IgD-negative memory B cell (primary cell): Measurements from ENCODE around the gene TJP1. TPM values are rescaled to one million over a fixed set of nuclear protein-coding genes. Genes with fewer than 3 reads are reported as not detected.
A peak's percentile ranks its signal among the peaks of the same experiment; 100 is the strongest.

ENCODE experiments used
- H3K27ac Mint-ChIP-seq, 3 donors: one replicate each; pipeline ENCODE4 v1.8.0; 2020 to 2022; ENCODE audit warnings: mild to moderate bottlenecking in 3 of 3, mixed read lengths in 3 of 3, moderate library complexity in 1 of 3
- H3K27me3 Mint-ChIP-seq: one replicate; pipeline ENCODE4 v1.8.0; 2021; ENCODE audit warnings: mixed read lengths
- H3K36me3 Mint-ChIP-seq: one replicate; pipeline ENCODE4 v1.8.0; 2020; ENCODE audit warnings: mild to moderate bottlenecking, mixed read lengths
- H3K4me1 Mint-ChIP-seq, 3 donors: one replicate each; pipeline ENCODE4 v1.8.0; 2020 to 2022; ENCODE audit warnings: mixed read lengths in 3 of 3, mild to moderate bottlenecking in 1 of 3
- H3K4me3 Mint-ChIP-seq, 4 donors: one replicate each; pipeline ENCODE4 v1.8.0; 2020 to 2022; ENCODE audit warnings: mild to moderate bottlenecking in 4 of 4, mixed read lengths in 4 of 4, moderate library complexity in 3 of 4
- H3K9me3 Mint-ChIP-seq, 3 donors: one replicate each; pipeline ENCODE4 v1.8.0; 2020 to 2021; ENCODE audit warnings: mixed read lengths in 3 of 3, mild to moderate bottlenecking in 1 of 3
- polyA plus RNA-seq: library from polyadenylated mRNA; unstranded; fragments of 300-500 nt; fragmentation: Illumina TruSeq; gene quantifications from one replicate; pipeline ENCODE4 v1.2.3, GENCODE V29; 2021

TJP1 gene
- not detected for polyA plus RNA-seq

GRCh38 chr15:29822100-29822683, at the start of gene TJP1:
TJP1 (minus strand) TSS chr15:29822468; CDS start chr15:29822028, 440 bp downstream.
- Mint-ChIP-seq H3K27ac (peak within 1 kb of the TSS in 1 of 3 donors; percentile 67), H3K4me3 (peak within 1 kb of the TSS; percentile 1 to 52 (median 37)), H3K36me3 (peaks cover 1% of the 10 kb centered on the region), H3K27me3 (peaks cover 37% of the 10 kb centered on the region), H3K9me3 (peaks cover 11 to 20% (median 17%) of the 10 kb centered on the region in 3 donors), H3K4me1 (peaks cover 6 to 11% (median 7%) of the 10 kb centered on the region in 3 donors)

- H3K36me3 Mint-ChIP-seq, result no peaks in the 10 kb centered on the region
- H3K4me1 Mint-ChIP-seq, result no peaks in the 10 kb centered on the region
- no peaks in the 10 kb centered on the region for H3K27me3 Mint-ChIP-seq
These were observed 49.1 kb upstream of the TJP1 start for GRCh38 chr15:29871401-29871800.

GRCh38 chr15:29870495-29871151, 48.4 kb upstream of the TJP1 start:
- Mint-ChIP-seq H3K27me3 (no peaks in the 10 kb centered on the region), H3K9me3 (no peaks in the 10 kb centered on the region), H3K4me3 (no peak overlapping the region), H3K4me1 (no peaks in the 10 kb centered on the region), H3K27ac (peak overlapping the region in 1 of 3 donors; percentile 53), H3K36me3 (no peaks in the 10 kb centered on the region)

More at GRCh38 chr15:29871401-29871800, 49.1 kb upstream of the TJP1 start:
- Mint-ChIP-seq H3K4me3 (no peak overlapping the region), H3K9me3 (no peaks in the 10 kb centered on the region), H3K27ac (no peak overlapping the region)

GRCh38 chr15:29867241-29868000, 45.2 kb upstream of the TJP1 start:
- Mint-ChIP-seq H3K4me3 (no peak overlapping the region), H3K27ac (no peak overlapping the region), H3K9me3 (no peaks in the 10 kb centered on the region), H3K4me1 (no peaks in the 10 kb centered on the region), H3K27me3 (no peaks in the 10 kb centered on the region), H3K36me3 (no peaks in the 10 kb centered on the region)

GRCh38 chr15:29866337-29866736, 44.1 kb upstream of the TJP1 start:
- no peaks in the 10 kb centered on the region for H3K9me3 Mint-ChIP-seq
- no peaks in the 10 kb centered on the region for H3K4me1 Mint-ChIP-seq
- H3K36me3 Mint-ChIP-seq, result no peaks in the 10 kb centered on the region
- no peak overlapping the region for H3K27ac Mint-ChIP-seq
- H3K4me3 Mint-ChIP-seq, result no peak overlapping the region
- H3K27me3 Mint-ChIP-seq, result no peaks in the 10 kb centered on the region

- H3K27ac Mint-ChIP-seq, result no peak overlapping the region
These were observed 42.2 kb upstream of the TJP1 start for GRCh38 chr15:29864501-29864900.

GRCh38 chr15:29863438-29863837, 41.2 kb upstream of the TJP1 start:
- Mint-ChIP-seq H3K27me3 (peaks cover 2% of the 10 kb centered on the region), H3K4me3 (no peak overlapping the region), H3K27ac (no peak overlapping the region)

More at GRCh38 chr15:29864501-29864900, 42.2 kb upstream of the TJP1 start:
- Mint-ChIP-seq H3K36me3 (no peaks in the 10 kb centered on the region), H3K27me3 (no peaks in the 10 kb centered on the region), H3K4me3 (no peak overlapping the region), H3K4me1 (no peaks in the 10 kb centered on the region), H3K9me3 (no peaks in the 10 kb centered on the region)

GRCh38 chr15:29862271-29862670, 40.0 kb upstream of the TJP1 start:
- Mint-ChIP-seq H3K27ac (no peak overlapping the region), H3K27me3 (peaks cover 2% of the 10 kb centered on the region), H3K4me3 (peak overlapping the region in 1 of 4 donors; percentile 29), H3K4me1 (no peaks in the 10 kb centered on the region), H3K36me3 (no peaks in the 10 kb centered on the region), H3K9me3 (no peaks in the 10 kb centered on the region)

More at GRCh38 chr15:29863438-29863837, 41.2 kb upstream of the TJP1 start:
- Mint-ChIP-seq H3K9me3 (no peaks in the 10 kb centered on the region), H3K36me3 (no peaks in the 10 kb centered on the region), H3K4me1 (no peaks in the 10 kb centered on the region)

- Mint-ChIP-seq H3K4me3 (no peak overlapping the region), H3K4me1 (no peaks in the 10 kb centered on the region), H3K27me3 (peaks cover 2% of the 10 kb centered on the region), H3K9me3 (peaks cover 0 to 5% (median 3%) of the 10 kb centered on the region in 3 donors), H3K27ac (no peak overlapping the region), H3K36me3 (no peaks in the 10 kb centered on the region)
These were observed 38.6 kb upstream of the TJP1 start for GRCh38 chr15:29860872-29861271.

- H3K27me3 Mint-ChIP-seq, result peaks cover 2% of the 10 kb centered on the region
- H3K36me3 Mint-ChIP-seq, result no peaks in the 10 kb centered on the region
- no peak overlapping the region for H3K4me3 Mint-ChIP-seq
- H3K9me3 Mint-ChIP-seq, result peaks cover 0 to 6% (median 3%) of the 10 kb centered on the region in 3 donors
- no peak overlapping the region for H3K27ac Mint-ChIP-seq
- H3K4me1 Mint-ChIP-seq, result no peaks in the 10 kb centered on the region
These were observed 37.9 kb upstream of the TJP1 start for GRCh38 chr15:29859973-29860715.

- no peak overlapping the region for H3K4me3 Mint-ChIP-seq
- no peak overlapping the region for H3K27ac Mint-ChIP-seq
- peaks cover 0 to 1% (median 0%) of the 10 kb centered on the region in 3 donors for H3K4me1 Mint-ChIP-seq
- H3K9me3 Mint-ChIP-seq, result peaks cover under 1 to 6% (median 3%) of the 10 kb centered on the region in 3 donors
- H3K36me3 Mint-ChIP-seq, result no peaks in the 10 kb centered on the region
- peaks cover 2% of the 10 kb centered on the region for H3K27me3 Mint-ChIP-seq
These were observed 37.0 kb upstream of the TJP1 start for GRCh38 chr15:29859293-29859692.

- Mint-ChIP-seq H3K4me3 (no peak overlapping the region), H3K9me3 (peaks cover 2 to 6% (median 3%) of the 10 kb centered on the region in 3 donors), H3K27me3 (peaks cover 2% of the 10 kb centered on the region), H3K27ac (no peak overlapping the region), H3K36me3 (no peaks in the 10 kb centered on the region), H3K4me1 (peaks cover 0 to 3% (median 0%) of the 10 kb centered on the region in 3 donors)
These were observed 35.0 kb upstream of the TJP1 start for GRCh38 chr15:29857221-29857789.

GRCh38 chr15:29854413-29854812, 32.1 kb upstream of the TJP1 start:
- peaks cover 2 to 8% (median 6%) of the 10 kb centered on the region in 3 donors for H3K9me3 Mint-ChIP-seq
- no peak overlapping the region for H3K4me3 Mint-ChIP-seq
- no peak overlapping the region for H3K27ac Mint-ChIP-seq
- H3K36me3 Mint-ChIP-seq, result no peaks in the 10 kb centered on the region
- peaks cover 2% of the 10 kb centered on the region for H3K27me3 Mint-ChIP-seq
- peaks cover 0 to 3% (median 0%) of the 10 kb centered on the region in 3 donors for H3K4me1 Mint-ChIP-seq

GRCh38 chr15:29853211-29853987, 31.1 kb upstream of the TJP1 start:
- H3K4me3 Mint-ChIP-seq, result no peak overlapping the region
- H3K4me1 Mint-ChIP-seq, result peaks cover 0 to 3% (median 0%) of the 10 kb centered on the region in 3 donors
- no peak overlapping the region for H3K27ac Mint-ChIP-seq
- no peaks in the 10 kb centered on the region for H3K27me3 Mint-ChIP-seq
- H3K36me3 Mint-ChIP-seq, result no peaks in the 10 kb centered on the region
- peaks cover 2 to 9% (median 6%) of the 10 kb centered on the region in 3 donors for H3K9me3 Mint-ChIP-seq
